HG03045 (cell line): ENCODE data around the gene PCBP1.
"Not testable (repeated sequence)": the region's sequence is repeated elsewhere in the genome, so short reads cannot be mapped to it uniquely, and the experiment has no call there.

Source experiments
- ATAC-seq: cut with Tn5 transposase; IDR thresholded peaks from one replicate; pipeline ENCODE4 v1.9.1; 2021; ENCODE audit warnings: mild to moderate bottlenecking, moderate library complexity; ENCODE audit not compliant: unreplicated experiment

PCBP1 gene

GRCh38 chr2:70123051-70123828 is 36.0 kb downstream of the PCBP1 start:
- no peak for ATAC-seq

- no peak for ATAC-seq
Observed at GRCh38 chr2:70123829-70124116, 36.5 kb downstream of the PCBP1 start.

GRCh38 chr2:70124983-70125480 is 37.8 kb downstream of the PCBP1 start:
- peak; percentile 35 for ATAC-seq

- ATAC-seq = no peak
Observed at GRCh38 chr2:70125498-70125898, 38.2 kb downstream of the PCBP1 start.

- no peak for ATAC-seq
Observed at GRCh38 chr2:70126413-70126812, 39.1 kb downstream of the PCBP1 start.

- no peak for ATAC-seq
Observed at GRCh38 chr2:70128005-70128404, 40.7 kb downstream of the PCBP1 start.

- ATAC-seq = not testable (repeated sequence)
Observed at GRCh38 chr2:70131344-70132143, 44.3 kb downstream of the PCBP1 start.

GRCh38 chr2:70132244-70133126 is 45.2 kb downstream of the PCBP1 start:
- peak; percentile 35 for ATAC-seq

- no peak for ATAC-seq
Observed at GRCh38 chr2:70133127-70133452, 45.8 kb downstream of the PCBP1 start.

GRCh38 chr2:70133491-70134322 is 46.4 kb downstream of the PCBP1 start:
- no peak for ATAC-seq

GRCh38 chr2:70134323-70134983 is 47.2 kb downstream of the PCBP1 start:
- ATAC-seq = not testable (repeated sequence)
